HepG2 (cell line): ENCODE measurements around the gene ABAT. TPM values are rescaled to one million over a fixed set of nuclear protein-coding genes. Genes with fewer than 3 reads are reported as not detected.

Experiments used
- ATF2 ChIP-seq: sonication (generic); formaldehyde crosslinking; IDR thresholded peaks from 2 replicates; pipeline ENCODE4 v1.4.0; 2020; ENCODE audit warnings: missing genetic modification reagents
- CREBL2 ChIP-seq: sonication (generic); formaldehyde crosslinking; IDR thresholded peaks from 2 replicates; pipeline ENCODE4 v1.8.1; 2023; ENCODE audit warnings: missing genetic modification reagents, mild to moderate bottlenecking, borderline replicate concordance
- GATA4 ChIP-seq: sonication (generic); IDR thresholded peaks from 2 replicates; pipeline ENCODE4 v1.6.1; 2016; ENCODE audit warnings: antibody characterized with exemption, low read depth, borderline replicate concordance
- GPBP1L1 ChIP-seq: sonication (generic); formaldehyde crosslinking; IDR thresholded peaks from 2 replicates; pipeline ENCODE4 v1.5.0; 2020; ENCODE audit warnings: mild to moderate bottlenecking, missing genetic modification reagents
- HOXA9 ChIP-seq: sonication (generic); formaldehyde crosslinking; IDR thresholded peaks from 2 replicates; pipeline ENCODE4 v1.8.1; 2022; ENCODE audit warnings: missing genetic modification reagents, mild to moderate bottlenecking, moderate library complexity, borderline replicate concordance
- MIER3 ChIP-seq: IDR thresholded peaks from 2 replicates; pipeline ENCODE4 v1.6.1; 2016; ENCODE audit warnings: missing compliant biosample characterization, borderline replicate concordance
- MTF2 ChIP-seq: sonication (generic); formaldehyde crosslinking; IDR thresholded peaks from 2 replicates; pipeline ENCODE4 v1.5.0; 2020; ENCODE audit warnings: missing genetic modification reagents, borderline replicate concordance
- MYC ChIP-seq: sonication (generic); formaldehyde crosslinking; IDR thresholded peaks from 2 replicates; pipeline ENCODE4 v1.9.0; 2021; ENCODE audit warnings: missing genetic modification reagents, borderline replicate concordance
- POLR2AphosphoS2 ChIP-seq: IDR thresholded peaks from 2 replicates; pipeline ENCODE4 v1.6.1; 2011; ENCODE audit warnings: low read depth, low read length, improper control_type of control experiment
- SAP130 ChIP-seq: IDR thresholded peaks from 2 replicates; pipeline ENCODE4 v1.6.1; 2016; ENCODE audit warnings: low read depth
- STAT5B ChIP-seq: sonication (generic); formaldehyde crosslinking; IDR thresholded peaks from 2 replicates; pipeline ENCODE4 v1.4.0; 2020; ENCODE audit warnings: missing genetic modification reagents
- THAP7 ChIP-seq: sonication (generic); formaldehyde crosslinking; IDR thresholded peaks from 2 replicates; pipeline ENCODE4 v1.8.1; 2023; ENCODE audit warnings: mild to moderate bottlenecking, missing genetic modification reagents
- U2AF2 ChIP-seq: fragments of 200-400 bp; formaldehyde crosslinking; IDR thresholded peaks from 2 replicates; pipeline ENCODE4 v1.6.1; 2017; ENCODE audit warnings: low read depth, mild to moderate bottlenecking, low read length
- ZNF670 ChIP-seq: sonication (generic); formaldehyde crosslinking; IDR thresholded peaks from 2 replicates; pipeline ENCODE4 v1.8.0; 2022; ENCODE audit warnings: mild to moderate bottlenecking, missing genetic modification reagents, borderline replicate concordance
- polyA plus RNA-seq, 8 experiments: library from polyadenylated mRNA; depleted of rRNA in 3 of 8; stranded (reverse) in 7 of 8; unstranded in 1 of 8; fragments of >200 nt; fragmentation: Illumina TruSeq in 4 of 8; extraction: Trizol in 4 of 8; gene quantifications; 2 replicates each; pipeline versions ENCODE4 v1.2.1 to v1.2.3, GENCODE V29; 2011 to 2016; ENCODE audit warnings: low read depth in 4 of 8, missing spikeins in 1 of 8, mixed read lengths in 1 of 8; ENCODE audit not compliant: insufficient read depth in 1 of 8
- total RNA-seq, 5 experiments: library from RNA; depleted of rRNA; stranded (reverse); fragments of >200 nt; fragmentation: Illumina TruSeq; extraction: Trizol; gene quantifications; 2 replicates each; pipeline ENCODE4 v1.2.3, GENCODE V29; 2016; ENCODE audit warnings: low read depth in 1 of 5
- TF ChIP-seq, protein P1 (sequence below): sonication (generic); formaldehyde crosslinking; IDR thresholded peaks from 2 replicates; pipeline ENCODE4 v1.4.0; 2020; ENCODE audit warnings: missing genetic modification reagents, mild to moderate bottlenecking, borderline replicate concordance
- TF ChIP-seq, protein P2 (sequence below), 2 experiments: fragments of 450-650 bp in 1 of 2; sonication (generic) in 1 of 2; formaldehyde crosslinking; IDR thresholded peaks; 2 replicates each; pipeline versions ENCODE4 v1.5.0 to v1.8.0; 2020 to 2022; ENCODE audit warnings: mild to moderate bottlenecking in 1 of 2, missing genetic modification reagents in 1 of 2
- TF ChIP-seq, protein P3 (sequence below): sonication (generic); formaldehyde crosslinking; IDR thresholded peaks from 2 replicates; pipeline ENCODE4 v1.4.0; 2020; ENCODE audit warnings: missing genetic modification reagents

Gene ABAT
- total and polyA plus RNA-seq, 2 of the 13 experiments (the other 11 are each of a cell fraction or from before 2014, with no cell fraction given): 47.6 to 97.3 TPM

- TF ChIP-seq, protein P1, sequence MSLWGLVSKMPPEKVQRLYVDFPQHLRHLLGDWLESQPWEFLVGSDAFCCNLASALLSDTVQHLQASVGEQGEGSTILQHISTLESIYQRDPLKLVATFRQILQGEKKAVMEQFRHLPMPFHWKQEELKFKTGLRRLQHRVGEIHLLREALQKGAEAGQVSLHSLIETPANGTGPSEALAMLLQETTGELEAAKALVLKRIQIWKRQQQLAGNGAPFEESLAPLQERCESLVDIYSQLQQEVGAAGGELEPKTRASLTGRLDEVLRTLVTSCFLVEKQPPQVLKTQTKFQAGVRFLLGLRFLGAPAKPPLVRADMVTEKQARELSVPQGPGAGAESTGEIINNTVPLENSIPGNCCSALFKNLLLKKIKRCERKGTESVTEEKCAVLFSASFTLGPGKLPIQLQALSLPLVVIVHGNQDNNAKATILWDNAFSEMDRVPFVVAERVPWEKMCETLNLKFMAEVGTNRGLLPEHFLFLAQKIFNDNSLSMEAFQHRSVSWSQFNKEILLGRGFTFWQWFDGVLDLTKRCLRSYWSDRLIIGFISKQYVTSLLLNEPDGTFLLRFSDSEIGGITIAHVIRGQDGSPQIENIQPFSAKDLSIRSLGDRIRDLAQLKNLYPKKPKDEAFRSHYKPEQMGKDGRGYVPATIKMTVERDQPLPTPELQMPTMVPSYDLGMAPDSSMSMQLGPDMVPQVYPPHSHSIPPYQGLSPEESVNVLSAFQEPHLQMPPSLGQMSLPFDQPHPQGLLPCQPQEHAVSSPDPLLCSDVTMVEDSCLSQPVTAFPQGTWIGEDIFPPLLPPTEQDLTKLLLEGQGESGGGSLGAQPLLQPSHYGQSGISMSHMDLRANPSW (CRISPR knock-in tag): peak; percentile 98; the same call in 1 of the 2 replicates
- TF ChIP-seq GATA4 (peak; percentile 73; the same call in 1 of the 2 replicates), ZNF670 (peak; percentile 99), MIER3 (CRISPR knock-in tag) (peak; percentile 99), CREBL2 (CRISPR knock-in tag) (peak; percentile 99), SAP130 (CRISPR knock-in tag) (peak; percentile 100), POLR2AphosphoS2 (no peak; the same call in 1 of the 2 replicates), U2AF2 (peak; percentile 90; the same call in 1 of the 2 replicates), THAP7 (CRISPR knock-in tag) (peak; percentile 95), STAT5B (CRISPR knock-in tag) (peak; percentile 46; the same call in 1 of the 2 replicates), MTF2 (CRISPR knock-in tag) (no peak), HOXA9 (CRISPR knock-in tag) (peak; percentile 69; the same call in 1 of the 2 replicates), MYC (CRISPR knock-in tag) (peak; percentile 100), ATF2 (CRISPR knock-in tag) (peak; percentile 90), GPBP1L1 (CRISPR knock-in tag) (no peak)
- TF ChIP-seq, protein P2, sequence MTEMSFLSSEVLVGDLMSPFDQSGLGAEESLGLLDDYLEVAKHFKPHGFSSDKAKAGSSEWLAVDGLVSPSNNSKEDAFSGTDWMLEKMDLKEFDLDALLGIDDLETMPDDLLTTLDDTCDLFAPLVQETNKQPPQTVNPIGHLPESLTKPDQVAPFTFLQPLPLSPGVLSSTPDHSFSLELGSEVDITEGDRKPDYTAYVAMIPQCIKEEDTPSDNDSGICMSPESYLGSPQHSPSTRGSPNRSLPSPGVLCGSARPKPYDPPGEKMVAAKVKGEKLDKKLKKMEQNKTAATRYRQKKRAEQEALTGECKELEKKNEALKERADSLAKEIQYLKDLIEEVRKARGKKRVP (CRISPR knock-in tag; IDR thresholded peaks at IDR 0.05): no peak; a peak in 1 of 4 replicates
- TF ChIP-seq, protein P3, sequence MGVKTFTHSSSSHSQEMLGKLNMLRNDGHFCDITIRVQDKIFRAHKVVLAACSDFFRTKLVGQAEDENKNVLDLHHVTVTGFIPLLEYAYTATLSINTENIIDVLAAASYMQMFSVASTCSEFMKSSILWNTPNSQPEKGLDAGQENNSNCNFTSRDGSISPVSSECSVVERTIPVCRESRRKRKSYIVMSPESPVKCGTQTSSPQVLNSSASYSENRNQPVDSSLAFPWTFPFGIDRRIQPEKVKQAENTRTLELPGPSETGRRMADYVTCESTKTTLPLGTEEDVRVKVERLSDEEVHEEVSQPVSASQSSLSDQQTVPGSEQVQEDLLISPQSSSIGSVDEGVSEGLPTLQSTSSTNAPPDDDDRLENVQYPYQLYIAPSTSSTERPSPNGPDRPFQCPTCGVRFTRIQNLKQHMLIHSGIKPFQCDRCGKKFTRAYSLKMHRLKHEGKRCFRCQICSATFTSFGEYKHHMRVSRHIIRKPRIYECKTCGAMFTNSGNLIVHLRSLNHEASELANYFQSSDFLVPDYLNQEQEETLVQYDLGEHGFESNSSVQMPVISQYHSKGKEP (CRISPR knock-in tag): peak; percentile 78
Observed at GRCh38 chr16:8797364-8798173, 123.2 kb downstream of the ABAT start, which contains the start of the genes PMM2 and TMEM186 (continued).
